ENCODE results near the gene MYOZ1.
"Not testable (repeated sequence)": the region's sequence is repeated elsewhere in the genome, so short reads cannot be mapped to it uniquely, and the experiment has no call there.

MYOZ1 gene

GRCh38 chr10:73641328-73642060, at the start of gene MYOZ1:
Gene MYOZ1 (minus strand): TSS chr10:73641474. CDS start chr10:73640017, 1,457 bp downstream.
- no peak for DNase-seq

DNA sequence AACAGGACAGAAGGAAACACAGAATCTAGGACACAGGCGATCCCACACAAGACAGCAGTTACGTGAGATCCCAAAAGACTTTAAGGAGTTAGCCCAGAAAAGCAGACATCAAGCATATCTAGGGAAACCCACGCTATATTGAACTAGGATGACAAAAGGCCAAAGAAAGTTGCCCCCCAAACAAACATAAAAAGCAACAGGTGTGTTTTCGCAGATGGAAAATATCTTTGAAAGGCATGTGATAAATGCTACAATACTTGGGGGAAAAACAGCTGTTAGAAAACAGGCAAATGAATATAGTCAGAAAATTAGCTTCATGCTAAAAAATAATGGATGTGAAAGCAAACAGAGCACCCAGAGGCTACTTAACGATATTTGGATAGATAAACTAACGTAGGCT, 49.5 kb upstream of the MYOZ1 start:
- not testable (repeated sequence) for DNase-seq

- not testable (repeated sequence) for DNase-seq
Measured at GRCh38 chr10:73689596-73689995, 48.3 kb upstream of the MYOZ1 start.

DNA sequence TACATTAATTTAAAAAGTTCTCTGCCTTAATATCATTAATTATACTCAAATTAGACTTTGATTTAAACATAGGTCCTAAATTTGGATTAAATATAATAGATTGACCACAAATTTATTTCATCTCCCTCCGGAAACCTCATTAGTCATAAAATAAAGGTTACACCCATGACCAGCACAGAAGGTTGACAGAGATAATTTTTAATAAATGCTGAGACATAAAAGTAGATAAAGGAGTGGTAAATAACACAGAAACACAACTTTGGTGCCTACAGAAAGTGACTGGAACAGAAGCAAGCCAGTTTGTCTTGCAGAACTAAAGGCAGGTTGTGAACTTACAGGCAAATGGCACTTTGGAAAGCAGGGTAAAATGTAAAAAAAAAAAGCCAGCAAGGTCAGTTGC, 46.4 kb upstream of the MYOZ1 start:
- not testable (repeated sequence) for DNase-seq

DNA sequence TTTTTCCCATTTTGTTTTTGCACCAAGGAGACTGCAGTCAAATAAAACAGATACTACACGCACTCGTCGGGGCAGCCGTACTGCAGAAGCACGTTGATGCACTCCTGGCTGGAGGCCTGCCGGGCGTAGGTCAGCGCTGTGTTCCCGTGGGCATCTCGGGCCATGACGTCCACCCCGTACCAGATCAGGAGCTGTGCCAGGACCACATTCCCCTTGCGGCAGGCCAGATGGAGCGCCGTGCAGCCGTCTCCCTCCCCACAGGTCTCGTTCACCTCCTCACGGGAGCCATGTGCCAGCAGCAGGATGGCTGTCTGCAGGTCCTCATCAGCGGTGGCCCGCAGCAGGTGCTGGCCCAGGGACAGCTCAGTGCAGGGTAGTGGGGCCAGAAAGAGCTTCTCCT, 33.3 kb upstream of the MYOZ1 start:
- DNase-seq: not testable (repeated sequence)

DNA sequence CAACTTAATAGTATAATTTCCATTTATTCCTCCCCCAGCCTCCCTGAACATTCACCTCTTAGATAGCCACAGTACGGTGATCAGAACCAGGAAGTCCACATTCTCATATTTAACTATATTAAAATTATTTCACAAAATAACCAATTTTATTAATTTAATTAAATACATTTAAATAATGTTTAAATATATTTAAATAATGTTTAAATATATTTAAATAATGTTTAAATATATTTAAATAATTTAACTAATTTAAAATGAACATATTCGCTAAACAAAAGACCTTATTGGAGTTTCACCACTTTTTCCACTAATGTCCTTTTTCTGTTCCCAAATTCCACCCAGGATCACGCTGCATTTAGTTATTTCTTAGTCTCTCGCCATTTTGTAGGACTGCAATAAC, 27.1 kb upstream of the MYOZ1 start:
- not testable (repeated sequence) for DNase-seq

GRCh38 chr10:73666153-73666809, 25.0 kb upstream of the MYOZ1 start:
- DNase-seq: not testable (repeated sequence)

- DNase-seq: not testable (repeated sequence)
Measured at GRCh38 chr10:73665581-73665980, 24.3 kb upstream of the MYOZ1 start.

GRCh38 chr10:73664156-73665040, 23.1 kb upstream of the MYOZ1 start:
- not testable (repeated sequence) for DNase-seq

DNA sequence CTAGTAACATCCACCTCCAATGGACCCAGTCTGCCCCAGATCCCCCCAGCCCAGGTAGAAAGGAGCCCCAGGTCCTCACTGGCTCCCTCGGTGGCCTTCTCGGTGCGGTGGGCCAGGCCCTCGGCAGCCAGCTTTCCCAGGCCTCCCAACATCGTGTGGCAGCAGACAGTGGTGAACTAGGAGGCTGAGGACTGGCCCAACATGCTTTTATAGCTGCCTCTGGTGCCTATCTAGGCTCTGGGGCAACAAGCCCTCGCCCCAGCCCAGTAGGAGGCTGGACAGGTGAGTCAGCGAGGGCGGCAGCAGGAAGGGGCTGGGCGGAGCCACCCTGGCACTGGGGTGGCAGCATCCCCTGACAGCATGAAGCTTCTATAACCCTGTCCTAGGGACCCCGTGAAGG, 22.3 kb upstream of the MYOZ1 start:
- DNase-seq: not testable (repeated sequence)

GRCh38 chr10:73662705-73663104, 21.4 kb upstream of the MYOZ1 start:
- not testable (repeated sequence) for DNase-seq

DNA sequence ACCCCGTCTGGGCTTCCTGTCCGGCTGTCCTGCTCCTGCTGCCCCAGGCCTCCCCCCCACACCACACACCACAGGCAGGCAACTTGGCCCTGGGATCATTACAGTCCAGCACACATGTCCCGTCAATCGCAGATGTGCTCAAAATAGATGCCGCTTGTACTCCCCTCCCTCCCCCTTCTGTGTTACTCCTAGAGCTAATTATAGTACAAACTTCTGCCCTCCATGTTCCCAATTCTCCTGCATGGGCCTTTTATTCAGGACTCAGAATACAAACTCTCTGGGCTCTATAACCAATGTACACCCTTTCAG, 14.7 kb upstream of the MYOZ1 start, which contains the start of gene SYNPO2L:
SYNPO2L (minus strand) TSS at position 40 of the 309 bp plus-strand sequence. CDS start 107 bp downstream, outside the sequence.
- DNase-seq: no peak

DNA sequence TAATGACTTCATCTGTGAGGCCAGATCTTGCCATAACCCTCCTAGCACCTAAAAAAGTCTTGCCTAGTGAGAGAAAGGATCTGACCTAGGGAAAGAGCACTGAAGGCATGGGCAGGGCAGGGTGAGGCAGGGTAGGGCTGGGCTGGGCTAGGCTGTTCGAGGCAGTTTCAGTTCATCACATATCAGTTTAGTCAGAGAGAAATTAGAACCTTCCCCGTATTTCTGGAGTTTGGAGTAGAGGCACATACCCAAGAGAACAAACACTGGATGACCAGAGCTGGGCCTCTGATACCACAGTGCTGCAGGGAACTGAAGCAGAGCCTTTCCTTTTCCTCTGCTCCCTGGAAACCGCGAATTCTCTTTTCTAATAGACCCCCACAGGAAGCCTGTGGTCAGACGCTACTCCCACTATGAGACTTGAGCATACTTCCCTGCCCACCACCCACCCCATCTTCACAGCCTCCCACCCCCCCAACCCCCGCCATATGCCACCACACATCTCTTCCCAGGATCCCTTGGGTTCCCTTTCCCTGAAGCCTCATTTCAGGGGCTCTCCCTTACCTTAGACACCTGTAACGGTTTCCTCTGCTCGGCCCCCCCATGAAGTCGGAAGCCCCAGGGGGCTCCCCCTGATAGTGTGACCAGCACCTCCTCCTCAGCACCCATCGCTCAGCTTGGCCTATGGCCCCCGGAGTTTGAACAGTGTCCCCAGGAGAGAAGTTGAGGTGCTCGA, 14.1 kb upstream of the MYOZ1 start:
- DNase-seq: no peak

DNA sequence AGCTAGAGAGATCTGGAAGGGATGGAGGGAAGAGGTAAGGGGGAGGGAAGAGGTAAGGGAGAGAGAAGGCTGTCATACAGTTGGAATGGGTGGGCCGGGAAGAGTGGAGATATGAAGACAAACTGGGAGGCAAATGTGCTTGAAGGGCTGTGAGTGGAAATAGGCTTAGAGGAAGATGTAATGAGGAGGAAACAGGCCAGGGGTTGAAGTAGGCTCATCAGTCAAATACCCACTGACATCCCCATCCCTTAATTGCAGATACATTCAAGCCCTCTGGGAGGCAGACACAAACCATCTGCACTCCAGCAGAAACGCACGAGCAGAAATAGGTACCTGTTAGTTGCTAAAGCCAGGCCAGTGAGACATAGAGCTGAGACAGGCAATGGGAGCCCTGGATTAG, 12.4 kb upstream of the MYOZ1 start:
- DNase-seq: no peak

- DNase-seq: no peak
Measured at GRCh38 chr10:73653195-73653594, 11.9 kb upstream of the MYOZ1 start.

DNA sequence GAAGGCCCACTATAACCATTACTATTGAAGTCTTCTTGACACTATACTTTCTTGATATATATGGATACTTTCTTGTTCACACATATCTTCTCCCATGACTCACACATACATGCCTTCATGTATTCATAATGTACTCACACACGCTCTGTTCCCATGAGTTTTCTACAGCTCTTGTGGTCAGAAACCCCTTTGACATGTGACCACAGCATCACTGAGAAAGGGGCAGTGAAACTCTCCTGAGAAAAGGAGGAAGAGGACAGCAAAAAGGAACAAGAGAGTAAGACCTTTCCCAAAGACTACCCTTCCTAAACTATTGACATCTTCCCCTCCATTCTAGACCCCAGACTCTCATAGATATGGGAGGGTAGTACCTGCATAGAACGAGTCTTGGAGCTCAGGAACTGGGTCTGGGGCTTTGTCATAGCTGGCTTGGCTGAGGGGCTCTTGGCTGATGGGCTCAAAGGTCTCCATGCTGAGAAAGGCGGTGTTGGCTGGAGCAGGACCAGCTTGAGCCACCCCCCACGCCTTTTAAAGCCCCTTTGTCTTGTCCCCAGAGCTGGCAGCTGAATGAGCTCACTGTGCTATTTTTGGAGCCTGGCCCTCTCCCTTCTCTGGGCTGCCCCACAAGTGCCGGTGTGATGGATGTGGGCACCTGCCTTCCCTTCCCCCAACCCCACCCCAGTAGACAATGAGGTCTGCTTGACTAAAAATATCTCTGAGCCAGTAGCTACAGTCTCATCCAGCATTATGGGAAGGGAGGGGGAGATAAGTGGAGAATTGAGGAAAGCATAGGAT, 9.5 kb upstream of the MYOZ1 start:
- no peak for DNase-seq

DNA sequence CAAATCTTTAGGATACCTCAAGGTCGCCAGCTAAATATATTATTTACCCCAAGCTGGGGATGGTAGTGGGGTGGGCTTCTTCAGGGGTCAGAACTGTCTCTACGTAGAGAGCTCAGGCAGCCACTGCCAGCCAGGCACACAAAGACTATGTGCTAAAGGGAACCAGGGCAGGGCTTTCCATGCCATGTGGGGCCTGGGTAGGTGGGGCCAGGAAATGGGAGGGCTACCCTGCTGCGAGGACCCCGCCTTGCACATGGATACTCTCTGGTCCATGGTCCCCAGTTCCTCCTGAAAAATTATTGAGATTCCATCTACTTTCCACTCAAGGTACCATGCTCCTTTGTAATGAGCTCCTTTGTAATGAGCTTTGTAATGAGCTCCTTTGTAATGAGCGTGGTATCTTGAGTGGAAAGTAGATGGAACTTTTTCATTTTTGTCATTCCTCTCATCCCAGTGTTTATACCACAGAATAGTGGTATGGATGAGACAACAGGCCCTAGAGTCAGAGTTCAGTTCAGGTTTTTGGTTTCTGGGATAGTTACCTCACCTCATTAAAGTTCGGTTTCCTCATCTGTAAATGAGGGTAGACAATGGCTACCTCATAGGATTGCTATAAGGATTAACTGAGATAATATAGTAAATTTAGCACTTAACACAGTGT, 8.7 kb upstream of the MYOZ1 start:
- DNase-seq: no peak

DNA sequence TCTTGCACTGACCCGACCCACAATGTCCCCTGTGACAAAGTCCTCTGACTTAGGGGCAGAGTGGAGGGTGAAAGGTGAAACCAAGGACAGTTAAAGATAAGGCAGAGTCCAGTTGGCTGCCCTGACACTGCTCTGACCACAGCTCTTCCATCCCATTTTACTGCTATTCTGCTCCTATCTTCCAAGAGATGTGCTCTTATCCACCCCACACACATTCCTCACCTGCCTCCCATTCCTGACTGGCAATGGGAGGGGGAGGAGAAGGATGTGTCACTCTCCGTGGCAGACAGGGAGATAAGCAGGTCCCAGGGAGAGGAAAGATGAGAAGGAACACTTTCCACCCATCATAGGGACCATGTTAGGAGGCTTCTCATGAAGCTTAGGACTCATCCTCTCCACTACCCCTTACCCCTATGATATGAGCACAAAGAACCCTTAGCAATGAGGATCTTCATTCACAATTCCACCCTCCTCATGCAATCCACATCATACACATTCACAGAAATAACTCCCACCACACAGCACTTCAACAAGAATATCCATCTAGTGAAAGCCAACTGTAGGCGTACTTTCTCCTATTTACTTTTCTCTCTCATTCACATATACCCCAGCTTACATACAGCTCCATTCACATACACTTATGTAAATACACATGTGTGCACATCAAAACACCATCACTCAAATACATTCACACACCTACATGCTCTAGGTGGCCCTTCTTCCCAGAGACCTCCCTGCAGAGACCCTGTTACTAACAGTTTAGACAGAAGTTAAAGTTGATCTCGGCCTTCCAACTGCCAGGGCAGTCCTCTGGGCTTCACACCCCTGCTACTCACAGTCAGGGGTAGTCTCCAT, 7.9 kb upstream of the MYOZ1 start:
- DNase-seq: no peak

DNA sequence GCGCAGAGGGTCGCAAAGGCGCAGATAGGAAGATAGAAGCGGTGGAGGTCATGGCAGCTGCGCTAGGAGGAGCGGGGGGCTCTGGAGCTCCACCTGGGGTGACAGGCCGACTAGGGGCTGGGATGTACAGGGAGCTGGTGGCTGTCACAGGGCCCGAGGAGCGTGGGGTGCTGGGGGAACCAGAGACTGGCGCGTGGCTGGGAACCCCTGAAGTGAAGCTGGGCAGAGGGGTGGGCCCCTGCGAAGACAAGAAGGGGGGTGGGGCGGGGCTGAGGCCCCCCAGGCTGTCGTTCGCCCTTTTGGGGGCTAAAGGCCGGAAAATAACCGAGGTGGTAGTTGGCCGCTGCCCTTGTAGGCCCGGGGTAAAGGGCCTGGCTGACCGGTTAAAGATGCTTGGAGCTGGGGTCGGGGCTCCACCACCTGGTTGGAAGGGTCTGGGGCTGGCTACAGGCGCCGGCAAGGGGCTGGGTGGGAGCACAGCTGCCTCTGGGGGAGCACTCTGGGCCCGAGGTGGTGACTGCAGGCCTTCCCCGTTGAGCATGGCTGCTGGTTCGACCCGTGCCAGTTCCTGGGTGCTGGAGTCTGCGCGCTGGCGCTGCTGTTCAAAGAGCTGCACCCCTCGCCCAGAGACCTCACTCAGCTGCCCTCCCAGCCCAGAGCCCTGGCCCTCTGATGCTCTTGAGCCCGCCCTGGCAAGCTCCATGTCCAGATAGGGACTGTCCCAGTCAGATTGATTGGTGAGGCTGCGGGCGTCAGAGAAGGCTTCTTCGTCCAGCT, 6.8 kb upstream of the MYOZ1 start:
- DNase-seq: no peak

Data from CD4-positive, alpha-beta T cell treated with Interferon alpha-2 for 1 hour (primary cell).